Stimulated activated CD4-positive, alpha-beta T cell treated with anti-CD3 and anti-CD28 coated beads, Interleukin-4, amount 100 ng/mL, for 1 hour (primary cell): ENCODE results near the gene MTAP.

Experiments
- DNase-seq: peaks from one replicate; pipeline ENCODE4 v3.0.0-alpha.2; 2020

Gene MTAP

GRCh38 chr9:21802418-21803000 lies at the start of gene MTAP:
Gene MTAP (plus strand): TSS chr9:21802636. CDS start chr9:21802749, 113 bp downstream.
- peak; percentile 76 for DNase-seq

- DNase-seq = no peak
Measured at GRCh38 chr9:21753523-21753922, 48.9 kb upstream of the MTAP start.

GRCh38 chr9:21754741-21755140 lies 47.7 kb upstream of the MTAP start:
- no peak for DNase-seq

- DNase-seq = no peak
Measured at GRCh38 chr9:21758540-21758939, 43.9 kb upstream of the MTAP start.

- DNase-seq = no peak
Measured at GRCh38 chr9:21761309-21761901, 41.0 kb upstream of the MTAP start.

- DNase-seq = no peak
Measured at GRCh38 chr9:21762064-21762463, 40.4 kb upstream of the MTAP start.

GRCh38 chr9:21764846-21765245 lies 37.6 kb upstream of the MTAP start:
- DNase-seq = no peak

GRCh38 chr9:21766096-21766495 lies 36.3 kb upstream of the MTAP start:
- no peak for DNase-seq

GRCh38 chr9:21770871-21771560 lies 31.4 kb upstream of the MTAP start:
- no peak for DNase-seq

GRCh38 chr9:21777701-21778100 lies 24.7 kb upstream of the MTAP start:
- no peak for DNase-seq

- no peak for DNase-seq
Measured at GRCh38 chr9:21778304-21778703, 24.1 kb upstream of the MTAP start.

- no peak for DNase-seq
Measured at GRCh38 chr9:21779397-21779796, 23.0 kb upstream of the MTAP start.

GRCh38 chr9:21781656-21782055 lies 20.8 kb upstream of the MTAP start:
- no peak for DNase-seq

GRCh38 chr9:21782205-21782604 lies 20.2 kb upstream of the MTAP start:
- DNase-seq = no peak

GRCh38 chr9:21788752-21789151 lies 13.7 kb upstream of the MTAP start:
- no peak for DNase-seq

- DNase-seq = peak; percentile 27
Measured at GRCh38 chr9:21789541-21790037, 12.8 kb upstream of the MTAP start.

- DNase-seq = no peak
Measured at GRCh38 chr9:21795483-21795882, 7.0 kb upstream of the MTAP start.

GRCh38 chr9:21796768-21797167 lies 5.7 kb upstream of the MTAP start:
- DNase-seq = no peak

- no peak for DNase-seq
Measured at GRCh38 chr9:21800931-21801682, 1.3 kb upstream of the MTAP start.

GRCh38 chr9:21801683-21802417 lies 586 bp upstream of the MTAP start:
- DNase-seq = no peak

- DNase-seq = no peak
Measured at GRCh38 chr9:21803649-21804048, 1.2 kb downstream of the MTAP start.

GRCh38 chr9:21804331-21804730 lies 1.9 kb downstream of the MTAP start:
- no peak for DNase-seq

- DNase-seq = no peak
Measured at GRCh38 chr9:21804791-21805190, 2.4 kb downstream of the MTAP start.
